Measurements from ENCODE around the gene ZNF560. TPM values are rescaled to one million over a fixed set of nuclear protein-coding genes. Genes with fewer than 3 reads are reported as not detected.
"Not testable (repeated sequence)": the region's sequence is repeated elsewhere in the genome, so short reads cannot be mapped to it uniquely, and the experiment has no call there.

Gene ZNF560
- total RNA-seq = under 1 TPM in 1 of 4 donors, not detected in 3; 0.13 TPM

DNA sequence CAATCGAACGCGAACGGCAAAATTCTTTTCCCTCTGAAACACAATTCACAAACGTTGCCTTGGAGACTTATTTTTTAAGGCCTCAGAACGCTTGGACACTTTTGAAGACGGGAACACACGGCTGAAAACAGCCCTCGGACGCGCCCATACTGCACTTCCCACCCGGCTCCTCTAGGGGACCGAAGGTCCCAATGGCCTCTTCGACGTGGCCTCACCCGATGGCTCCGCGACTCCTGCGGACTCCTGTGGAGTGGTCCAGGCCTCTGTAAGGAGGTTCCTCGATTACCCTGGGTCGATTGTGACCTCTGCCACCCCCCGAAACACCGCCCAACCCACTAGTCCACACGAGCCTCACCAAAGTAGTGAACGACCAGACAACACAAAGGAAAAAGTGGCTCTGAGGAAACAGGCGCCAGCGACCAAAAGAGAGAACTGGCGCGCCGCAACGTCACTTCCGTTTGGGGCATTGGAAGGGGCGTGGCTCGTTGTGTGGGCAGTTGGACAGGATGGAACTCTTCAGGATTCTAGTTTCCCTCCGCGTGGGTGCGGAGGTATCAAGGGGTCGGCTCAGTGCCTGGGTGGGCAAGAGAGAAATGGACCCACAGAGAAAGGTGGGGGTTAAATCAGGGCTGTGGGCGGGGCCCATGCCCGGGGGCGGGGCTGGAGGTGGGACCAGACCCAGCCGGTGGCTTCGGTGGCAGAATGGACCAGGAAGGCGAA is at the start of gene ZNF560:
Gene ZNF560, minus strand, starts transcription at position 434 of the 720 bp plus-strand sequence. CDS start 23,303 bp downstream, outside the sequence.
- H3K27me3 ChIP-seq = no peaks in the 10 kb centered on the region
- no peak within 1 kb of the TSS for H3K27ac ChIP-seq
- H3K4me1 ChIP-seq = no peaks in the 10 kb centered on the region
- no peak within 1 kb of the TSS for H3K4me3 ChIP-seq (replicated peaks in 1 of 3)
- no peak for DNase-seq
- 3 to 9% methylated on average over 35 to 44 of the region's 44 CpGs for WGBS, 2 donors
- TF ChIP-seq, protein P1, sequence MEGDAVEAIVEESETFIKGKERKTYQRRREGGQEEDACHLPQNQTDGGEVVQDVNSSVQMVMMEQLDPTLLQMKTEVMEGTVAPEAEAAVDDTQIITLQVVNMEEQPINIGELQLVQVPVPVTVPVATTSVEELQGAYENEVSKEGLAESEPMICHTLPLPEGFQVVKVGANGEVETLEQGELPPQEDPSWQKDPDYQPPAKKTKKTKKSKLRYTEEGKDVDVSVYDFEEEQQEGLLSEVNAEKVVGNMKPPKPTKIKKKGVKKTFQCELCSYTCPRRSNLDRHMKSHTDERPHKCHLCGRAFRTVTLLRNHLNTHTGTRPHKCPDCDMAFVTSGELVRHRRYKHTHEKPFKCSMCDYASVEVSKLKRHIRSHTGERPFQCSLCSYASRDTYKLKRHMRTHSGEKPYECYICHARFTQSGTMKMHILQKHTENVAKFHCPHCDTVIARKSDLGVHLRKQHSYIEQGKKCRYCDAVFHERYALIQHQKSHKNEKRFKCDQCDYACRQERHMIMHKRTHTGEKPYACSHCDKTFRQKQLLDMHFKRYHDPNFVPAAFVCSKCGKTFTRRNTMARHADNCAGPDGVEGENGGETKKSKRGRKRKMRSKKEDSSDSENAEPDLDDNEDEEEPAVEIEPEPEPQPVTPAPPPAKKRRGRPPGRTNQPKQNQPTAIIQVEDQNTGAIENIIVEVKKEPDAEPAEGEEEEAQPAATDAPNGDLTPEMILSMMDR (IDR thresholded peaks at IDR 0.05) = no peak
- TF ChIP-seq POLR2A (IDR thresholded peaks at IDR 0.05) = no peak
- H3K36me3 ChIP-seq = no peaks in the 10 kb centered on the region
- H3K9me3 ChIP-seq = no peaks in the 10 kb centered on the region
- intact Hi-C loops (cut with DNase I) = no loop called here

- Histone ChIP-seq H3K9me3 (no peaks in the 10 kb centered on the region), H3K27ac (no peak overlapping the region), H3K36me3 (no peaks in the 10 kb centered on the region), H3K4me1 (no peaks in the 10 kb centered on the region), H3K27me3 (no peaks in the 10 kb centered on the region), H3K4me3 (replicated peaks in 1 of 3) (no peak overlapping the region)
- WGBS, 2 donors = 83 to 91% methylated on average over 4 of the region's 11 CpGs
- no peak for TF ChIP-seq POLR2A (IDR thresholded peaks at IDR 0.05)
- TF ChIP-seq, protein P1 (IDR thresholded peaks at IDR 0.05) = no peak
- DNase-seq = no peak
- intact Hi-C loops (cut with DNase I) = no loop called here
Measured at GRCh38 chr19:9547870-9548269, 49.5 kb upstream of the ZNF560 start.

DNA sequence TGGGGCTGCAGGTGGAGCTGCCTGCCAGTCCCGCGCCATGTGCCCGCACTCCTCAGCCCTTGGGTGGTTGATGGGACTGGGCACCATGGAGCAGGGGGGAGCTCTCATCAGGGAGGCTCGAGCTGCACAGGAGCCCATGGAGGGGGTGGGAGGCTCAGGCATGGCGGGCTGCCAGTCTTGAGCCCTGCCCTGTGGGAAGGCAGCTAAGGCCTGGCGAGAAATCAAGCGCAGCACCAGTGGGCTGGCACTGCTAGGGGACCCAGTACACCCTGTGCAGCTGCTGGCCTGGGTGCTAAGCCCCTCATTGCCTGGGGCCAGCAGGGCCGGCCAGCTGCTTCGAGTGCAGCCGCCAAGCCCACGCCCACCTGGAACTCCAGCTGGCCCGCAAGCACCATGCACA is 42.9 kb upstream of the ZNF560 start:
- H3K27ac ChIP-seq; H3K27me3 ChIP-seq; H3K9me3 ChIP-seq; H3K36me3 ChIP-seq; DNase-seq; H3K4me3 ChIP-seq (replicated peaks in 1 of 3); intact Hi-C loops (cut with DNase I): not testable (repeated sequence)
- 85 to 100% methylated on average over 3 to 5 of the region's 12 CpGs for WGBS, 2 donors
- peaks cover 6 to 11% of the 10 kb centered on the region in 2 donors for H3K4me1 ChIP-seq

DNA sequence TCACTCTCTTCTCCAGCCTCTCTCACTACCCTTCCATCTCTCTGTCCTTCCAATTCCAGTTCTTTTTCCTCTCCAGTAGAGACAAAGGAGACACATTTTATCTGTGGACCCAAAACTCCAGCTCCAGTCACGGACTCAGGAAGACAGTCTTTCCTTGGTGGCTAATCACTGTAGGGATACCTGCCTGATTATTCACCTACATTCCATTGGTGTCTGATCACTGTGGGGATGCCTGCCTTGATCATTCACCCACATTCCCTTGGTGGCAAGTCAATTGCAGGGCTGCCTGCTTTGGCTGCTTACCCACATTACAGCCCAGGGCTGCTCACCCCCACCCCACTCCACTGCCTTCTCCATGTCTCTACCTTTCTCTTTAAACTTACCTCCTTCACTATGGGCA is 41.5 kb upstream of the ZNF560 start:
- H3K27me3 ChIP-seq; DNase-seq; H3K4me3 ChIP-seq (replicated peaks in 1 of 3); H3K27ac ChIP-seq; H3K9me3 ChIP-seq; intact Hi-C loops (cut with DNase I): not testable (repeated sequence)
- H3K4me1 ChIP-seq = peaks cover 6 to 11% of the 10 kb centered on the region in 2 donors
- WGBS, 2 donors = 88 to 100% methylated on average over 1 of the region's 1 CpG
- peaks cover 10 to 14% of the 10 kb centered on the region in 2 donors for H3K36me3 ChIP-seq

DNA sequence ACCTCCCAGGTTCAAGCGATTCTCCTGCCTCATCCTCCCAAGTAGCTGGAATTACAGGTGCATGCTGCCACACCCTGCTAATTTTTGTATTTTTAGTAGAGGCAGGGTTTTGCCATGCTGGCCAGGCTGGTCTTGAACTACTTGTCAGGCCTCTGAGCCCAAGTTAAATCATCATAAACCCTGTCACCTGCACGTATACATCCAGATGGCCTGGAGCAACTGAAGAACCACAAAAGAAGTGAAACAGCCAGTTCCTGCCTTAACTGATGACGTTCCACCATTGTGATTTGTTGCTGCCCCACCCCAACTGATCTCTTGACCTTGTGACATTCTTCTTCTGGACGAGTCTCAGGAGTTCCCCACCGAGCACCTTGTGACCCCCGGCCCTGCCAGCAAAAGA is 40.8 kb upstream of the ZNF560 start:
- H3K27me3 ChIP-seq; H3K9me3 ChIP-seq; intact Hi-C loops (cut with DNase I); DNase-seq; H3K4me3 ChIP-seq (replicated peaks in 1 of 3): not testable (repeated sequence)
- WGBS, 2 donors = 83 to 84% methylated on average over 6 of the region's 6 CpGs
- Histone ChIP-seq H3K27ac (peak overlapping the region; percentile 92 to 97 (median 94)), H3K4me1 (peaks cover 6 to 11% of the 10 kb centered on the region in 2 donors), H3K36me3 (peaks cover 18 to 21% of the 10 kb centered on the region in 2 donors)

DNA sequence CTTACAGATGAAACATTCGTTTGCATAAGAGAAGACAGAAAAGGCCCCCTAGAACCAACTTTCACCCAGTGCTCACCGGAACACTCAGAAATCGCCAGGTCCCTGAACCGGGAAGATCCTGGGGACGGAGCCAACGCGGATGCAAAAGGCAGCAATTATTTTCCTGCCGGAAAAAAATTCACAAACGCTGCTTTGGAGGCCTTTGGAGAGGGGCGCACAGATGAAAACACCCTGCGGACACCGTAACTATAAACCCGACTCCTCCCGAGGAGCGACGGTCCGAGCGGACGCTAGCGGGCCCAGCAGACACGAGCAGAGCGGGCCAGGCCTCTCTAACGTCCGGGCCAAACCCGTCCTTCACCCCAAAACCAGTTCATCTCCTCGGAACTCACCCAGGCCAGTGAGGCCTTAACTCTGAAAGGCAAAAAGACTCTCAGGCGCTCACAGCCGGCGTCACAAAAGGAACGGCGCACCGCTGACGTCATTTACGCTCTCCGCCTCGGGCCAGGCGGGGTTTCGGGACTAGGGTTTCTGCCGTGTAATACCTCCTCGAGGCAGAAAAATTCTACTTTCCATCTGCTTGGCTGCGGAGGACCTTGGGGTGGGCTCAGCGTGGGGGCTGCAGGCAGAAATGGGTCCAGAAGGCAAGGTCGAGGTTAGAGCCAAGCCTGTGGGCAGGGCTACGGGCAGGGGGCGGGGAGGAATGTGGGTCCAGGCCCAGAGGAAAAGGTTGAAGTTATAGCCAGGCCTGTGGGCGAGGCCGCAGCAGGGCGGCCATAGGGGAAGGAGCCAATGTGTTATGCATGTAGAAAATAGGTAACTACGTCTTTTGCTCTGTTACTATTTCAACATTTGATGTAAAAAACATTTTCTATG is 40.0 kb upstream of the ZNF560 start, which contains the start of gene ZNF426:
Gene ZNF426, minus strand, starts transcription at position 463 of the 876 bp plus-strand sequence. CDS start 2,413 bp downstream, outside the sequence.
- H3K4me3 ChIP-seq (replicated peaks in 1 of 3) = peak within 1 kb of the TSS; percentile 53 to 86 (median 58)
- H3K9me3 ChIP-seq = no peaks in the 10 kb centered on the region
- H3K27me3 ChIP-seq = no peaks in the 10 kb centered on the region
- intact Hi-C loops (cut with DNase I) = no loop called here
- DNase-seq = peak; percentile 82 to 86
- peak within 1 kb of the TSS; percentile 92 to 97 (median 94) for H3K27ac ChIP-seq
- peaks cover 25 to 29% of the 10 kb centered on the region in 2 donors for H3K36me3 ChIP-seq
- peak in 1 of 2 donors; percentile 51 for TF ChIP-seq POLR2A (IDR thresholded peaks at IDR 0.05)
- TF ChIP-seq, protein P1 (IDR thresholded peaks at IDR 0.05) = no peak
- WGBS, 2 donors = 1 to 2% methylated on average over 40 to 49 of the region's 49 CpGs
- H3K4me1 ChIP-seq = peaks cover 6 to 11% of the 10 kb centered on the region in 2 donors

All from thyroid gland (tissue), 4 donors.